Vagina (tissue), 2 donors: ENCODE data around the gene LSM3.

Experiments
- POLR2AphosphoS5 ChIP-seq, 2 donors: sonication (generic); formaldehyde crosslinking; IDR thresholded peaks; one replicate each; pipeline ENCODE4 v1.9.0; 2017; ENCODE audit warnings: antibody characterized with exemption in 2 of 2, mild to moderate bottlenecking in 2 of 2, low read depth in 1 of 2; ENCODE audit not compliant: insufficient read depth in 1 of 2
- TF ChIP-seq, protein P1 (sequence below), 3 experiments: fragments of 450-650 bp in 2 of 3; fragments of 200-600 bp in 1 of 3; sonication (generic) in 1 of 3; IDR thresholded peaks; one replicate each; pipeline ENCODE4 v1.5.1; 2017 to 2019; ENCODE audit warnings: antibody characterized with exemption in 3 of 3, mild to moderate bottlenecking in 2 of 3, moderate library complexity in 2 of 3

DNA sequence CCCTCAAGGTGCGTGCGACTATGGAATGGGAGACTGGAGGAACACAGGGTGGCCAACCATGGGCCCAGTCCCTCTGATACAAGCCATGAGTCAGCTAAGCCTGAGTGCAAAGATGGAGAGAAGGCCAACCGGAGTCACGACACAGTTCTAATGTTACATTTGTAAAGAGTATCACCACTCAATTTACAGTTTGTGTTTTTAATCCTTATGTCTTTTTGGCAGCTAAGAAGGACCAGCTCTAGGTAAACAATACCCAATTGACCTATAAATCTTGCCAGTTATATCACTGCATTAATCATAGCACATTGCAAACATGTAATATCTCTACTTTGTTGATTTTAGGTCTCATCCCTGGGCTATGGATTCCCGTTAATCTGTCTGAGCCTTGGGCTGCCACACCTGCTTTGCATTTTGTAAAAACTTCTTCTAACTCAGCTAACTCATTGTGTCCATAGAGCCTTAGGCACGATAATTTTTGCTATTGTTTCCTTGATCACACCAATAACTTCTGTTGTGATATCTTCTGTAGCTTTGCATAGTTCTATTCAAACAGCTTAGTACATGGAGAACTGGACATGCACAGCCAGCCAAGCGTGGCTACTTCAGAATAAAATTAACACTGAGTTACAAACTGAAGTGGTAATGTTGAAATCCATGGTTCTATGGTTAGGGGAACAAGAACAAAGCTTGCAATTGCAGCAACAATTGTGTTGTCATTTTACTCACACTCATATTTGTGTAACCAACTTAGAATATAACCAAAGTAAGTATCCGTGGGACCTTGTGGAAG is 50.3 kb downstream of the LSM3 start:
- TF ChIP-seq, protein P1, sequence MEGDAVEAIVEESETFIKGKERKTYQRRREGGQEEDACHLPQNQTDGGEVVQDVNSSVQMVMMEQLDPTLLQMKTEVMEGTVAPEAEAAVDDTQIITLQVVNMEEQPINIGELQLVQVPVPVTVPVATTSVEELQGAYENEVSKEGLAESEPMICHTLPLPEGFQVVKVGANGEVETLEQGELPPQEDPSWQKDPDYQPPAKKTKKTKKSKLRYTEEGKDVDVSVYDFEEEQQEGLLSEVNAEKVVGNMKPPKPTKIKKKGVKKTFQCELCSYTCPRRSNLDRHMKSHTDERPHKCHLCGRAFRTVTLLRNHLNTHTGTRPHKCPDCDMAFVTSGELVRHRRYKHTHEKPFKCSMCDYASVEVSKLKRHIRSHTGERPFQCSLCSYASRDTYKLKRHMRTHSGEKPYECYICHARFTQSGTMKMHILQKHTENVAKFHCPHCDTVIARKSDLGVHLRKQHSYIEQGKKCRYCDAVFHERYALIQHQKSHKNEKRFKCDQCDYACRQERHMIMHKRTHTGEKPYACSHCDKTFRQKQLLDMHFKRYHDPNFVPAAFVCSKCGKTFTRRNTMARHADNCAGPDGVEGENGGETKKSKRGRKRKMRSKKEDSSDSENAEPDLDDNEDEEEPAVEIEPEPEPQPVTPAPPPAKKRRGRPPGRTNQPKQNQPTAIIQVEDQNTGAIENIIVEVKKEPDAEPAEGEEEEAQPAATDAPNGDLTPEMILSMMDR (IDR thresholded peaks at IDR 0.05) = no peak
- no peak for TF ChIP-seq POLR2AphosphoS5 (IDR thresholded peaks at IDR 0.05; ENCODE audit: insufficient read depth in 1 of 2, low read depth in 1 of 2)
